ENCODE measurements around the gene CSNK1A1. TPM values are rescaled to one million over a fixed set of nuclear protein-coding genes. Genes with fewer than 3 reads are reported as not detected.
"Not testable (repeated sequence)": the region's sequence is repeated elsewhere in the genome, so short reads cannot be mapped to it uniquely, and the experiment has no call there.

Gene CSNK1A1
- total RNA-seq, 1 donor from 2014 or later, result 189 TPM

DNA sequence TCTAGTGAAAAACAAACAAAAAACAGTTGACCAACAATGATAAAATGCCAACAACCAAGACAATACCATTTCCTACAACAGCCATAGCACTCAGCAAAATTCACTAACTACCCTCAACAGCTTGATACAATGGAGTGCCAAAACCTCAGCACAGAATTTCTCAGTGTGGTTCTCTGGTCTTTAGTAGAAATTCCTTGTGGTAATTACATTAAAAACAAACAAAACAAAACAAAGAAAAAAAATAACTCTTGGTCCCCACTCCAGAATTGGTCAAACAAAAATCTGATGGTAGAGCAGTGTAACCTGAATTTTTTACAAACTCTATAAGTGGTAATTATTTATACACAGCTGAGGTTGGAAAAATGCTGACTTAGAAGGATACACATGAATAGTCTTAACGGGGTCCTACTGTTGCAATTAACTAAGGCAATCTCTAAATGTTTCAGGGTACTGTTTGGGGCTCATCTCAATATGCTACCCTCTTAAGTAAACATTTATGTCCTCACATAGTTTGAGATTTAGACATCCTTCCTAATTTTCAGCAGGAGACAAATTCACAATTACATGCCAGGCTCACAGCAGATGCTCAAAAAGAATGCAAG lies 13.8 kb downstream of the CSNK1A1 start:
- intact Hi-C loops (cut with micrococcal nuclease), result no loop called here

DNA sequence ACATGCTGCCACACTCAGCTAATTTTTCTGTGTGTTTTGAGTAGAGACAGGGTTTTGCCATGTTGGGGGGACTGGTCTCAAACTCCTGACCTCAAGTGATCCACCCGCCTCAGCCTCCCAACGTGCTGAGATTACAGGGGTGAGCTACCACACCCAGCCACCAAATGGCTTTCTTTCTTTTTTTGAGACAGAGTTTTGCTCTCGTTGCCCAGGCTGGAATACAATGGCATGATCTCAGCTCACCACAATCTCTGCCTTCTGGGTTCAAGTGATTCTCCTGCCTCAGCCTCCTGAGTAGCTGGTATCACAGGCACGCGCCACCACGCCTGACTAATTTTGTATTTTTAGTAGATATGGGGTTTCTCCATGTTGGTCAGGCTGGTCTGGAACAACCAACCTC lies 15.5 kb downstream of the CSNK1A1 start:
- intact Hi-C loops (cut with micrococcal nuclease), result not testable (repeated sequence)

DNA sequence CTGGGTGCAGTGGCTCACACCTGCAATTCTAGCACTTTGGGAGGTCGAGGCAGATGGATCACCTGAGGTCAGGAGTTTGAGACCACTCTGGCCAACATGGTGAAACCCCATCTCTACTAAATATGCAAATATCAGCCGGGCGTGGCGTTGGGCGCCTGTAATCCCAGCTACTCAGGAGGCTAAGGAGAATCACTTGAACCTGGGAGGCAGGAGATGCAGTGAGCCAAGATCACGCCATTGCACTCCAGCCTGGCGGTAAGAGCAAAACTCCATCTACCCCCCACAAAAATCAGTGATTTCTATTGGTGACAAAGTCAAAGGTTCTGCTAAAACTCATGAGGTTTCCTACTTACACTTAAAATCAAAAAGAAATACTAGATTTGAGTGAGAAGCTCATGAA lies 18.8 kb downstream of the CSNK1A1 start:
- intact Hi-C loops (cut with micrococcal nuclease), result no loop called here

DNA sequence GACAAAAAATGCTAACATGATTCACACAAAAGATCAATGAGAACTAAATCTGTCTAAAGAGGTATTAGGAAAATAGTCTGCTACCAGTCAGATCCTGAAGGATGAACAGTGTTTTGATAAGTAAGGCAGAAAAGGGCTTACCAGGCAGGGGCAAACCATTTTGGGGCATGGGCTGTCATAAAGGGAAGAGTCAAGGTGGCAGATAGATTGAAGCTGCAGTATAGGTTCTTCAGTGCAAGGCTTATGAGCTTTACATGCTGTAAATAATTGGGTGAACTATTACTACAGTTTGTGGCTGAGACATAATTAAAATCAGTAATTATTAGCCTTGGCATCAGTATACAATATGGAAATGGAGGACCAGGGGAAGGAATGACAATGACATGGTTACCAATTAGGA lies 21.8 kb downstream of the CSNK1A1 start:
- intact Hi-C loops (cut with micrococcal nuclease), result no loop called here

DNA sequence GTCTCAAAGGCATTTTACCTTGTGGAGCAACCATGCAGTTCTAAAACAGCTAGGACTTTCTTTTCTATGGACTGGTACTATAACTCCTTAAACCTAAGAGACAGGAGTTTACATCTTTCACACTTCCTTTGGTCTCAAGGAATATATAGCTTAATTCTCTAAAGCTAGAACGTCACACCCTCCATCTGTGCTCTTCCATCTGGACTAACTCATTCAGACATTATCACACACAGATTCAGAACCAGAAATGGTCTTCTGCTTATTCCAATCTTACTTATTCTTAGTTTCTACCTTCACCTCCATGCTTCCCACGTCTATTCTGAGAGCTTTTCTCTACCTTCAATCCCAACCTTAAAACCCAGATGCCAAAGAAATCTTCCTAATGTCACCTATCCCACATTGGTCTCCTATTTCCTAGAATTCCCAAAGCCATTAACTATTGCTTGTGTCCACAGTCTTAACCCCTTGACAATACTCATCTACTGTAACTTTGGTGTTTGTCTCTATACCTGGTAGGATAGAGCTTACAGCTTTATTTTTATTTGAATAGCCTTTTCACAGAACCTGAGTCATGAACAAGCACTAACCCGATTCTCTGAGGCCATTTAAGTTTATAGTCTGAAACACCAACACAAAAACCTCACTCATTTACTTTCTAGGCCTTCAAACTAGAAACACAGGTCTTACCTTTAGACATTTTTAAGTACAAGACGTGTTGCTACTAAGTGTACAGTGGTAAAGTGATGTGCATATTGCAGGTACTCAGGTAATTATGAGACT lies 22.8 kb downstream of the CSNK1A1 start:
- intact Hi-C loops (cut with micrococcal nuclease), result no loop called here

DNA sequence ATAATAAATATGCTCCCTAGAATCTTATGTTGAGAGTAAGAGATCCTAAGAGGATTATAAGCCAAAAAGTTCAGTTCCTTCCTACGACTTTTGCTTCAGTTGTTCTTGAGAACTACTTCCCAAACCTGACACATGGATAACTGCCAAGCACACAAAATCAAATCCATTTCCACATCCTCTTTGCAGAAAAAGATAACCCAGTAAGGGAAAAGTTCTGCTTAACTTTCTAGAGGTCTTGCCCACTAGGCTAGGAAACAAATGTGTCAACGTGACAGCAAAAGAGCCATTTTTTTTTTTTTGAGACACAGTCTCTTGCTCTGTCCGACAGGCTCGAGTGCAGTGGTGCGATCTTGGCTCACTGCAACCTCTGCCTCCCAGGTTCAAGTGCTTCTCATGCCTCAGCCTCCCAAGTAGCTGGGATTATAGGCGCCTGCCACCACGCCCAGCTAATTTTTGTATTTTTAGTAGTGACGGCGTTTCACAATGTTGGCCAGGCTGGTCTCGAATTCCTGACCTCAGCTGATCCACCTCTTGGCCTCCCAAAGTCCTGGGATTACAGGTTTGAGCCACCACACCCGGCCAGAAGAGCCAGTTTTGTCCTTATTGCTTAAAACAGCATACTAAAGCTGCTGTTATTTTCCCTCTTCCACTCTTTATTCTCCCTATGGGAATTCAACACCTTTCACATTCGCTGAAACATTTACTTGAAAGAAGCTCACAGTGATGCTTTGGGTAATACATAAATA lies 24.2 kb downstream of the CSNK1A1 start:
- intact Hi-C loops (cut with micrococcal nuclease), result no loop called here

DNA sequence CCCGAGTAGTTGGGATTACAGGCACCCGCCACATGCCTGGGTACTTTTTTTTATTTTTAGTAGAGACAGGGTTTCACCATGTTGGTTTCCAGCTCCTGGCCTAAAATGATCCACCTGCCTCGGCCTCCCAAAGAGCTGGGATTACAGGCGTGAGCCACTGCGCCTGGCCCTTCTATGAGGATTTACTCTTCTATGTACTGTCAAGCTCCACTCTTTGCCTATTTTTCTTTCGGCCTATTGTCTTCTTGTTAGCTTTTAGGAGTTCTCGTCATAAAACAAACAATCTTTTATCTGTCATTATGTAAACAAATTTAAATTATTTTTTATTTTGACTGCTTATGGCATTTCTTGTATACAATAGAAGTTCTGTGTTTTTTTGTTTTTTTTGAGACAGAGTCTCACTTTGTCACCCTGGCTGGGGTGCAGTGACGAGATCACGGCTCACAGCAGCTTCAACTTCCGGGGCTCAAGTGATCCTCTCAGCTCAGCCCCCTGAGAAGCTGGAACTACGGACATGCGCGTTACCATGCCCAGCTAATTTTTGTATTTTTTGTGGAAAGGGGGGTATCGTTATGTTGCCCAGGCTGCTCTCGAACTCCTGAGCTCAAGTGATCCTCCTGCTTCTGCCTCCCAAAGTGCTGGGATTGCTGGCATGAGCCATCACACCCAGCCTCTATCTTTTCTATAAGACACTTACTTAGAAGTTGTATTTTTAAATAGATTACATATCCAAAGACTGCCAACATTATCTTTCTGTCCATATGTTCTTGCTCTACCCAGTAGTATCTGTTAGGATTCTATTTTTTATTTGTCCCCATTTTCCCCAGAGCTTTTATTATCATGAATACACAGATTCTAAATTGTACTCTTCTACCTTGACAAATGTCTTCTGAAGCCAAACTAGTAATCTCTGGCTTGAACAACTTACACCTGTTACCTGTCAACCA lies 29.2 kb downstream of the CSNK1A1 start:
- intact Hi-C loops (cut with micrococcal nuclease), result no loop called here

DNA sequence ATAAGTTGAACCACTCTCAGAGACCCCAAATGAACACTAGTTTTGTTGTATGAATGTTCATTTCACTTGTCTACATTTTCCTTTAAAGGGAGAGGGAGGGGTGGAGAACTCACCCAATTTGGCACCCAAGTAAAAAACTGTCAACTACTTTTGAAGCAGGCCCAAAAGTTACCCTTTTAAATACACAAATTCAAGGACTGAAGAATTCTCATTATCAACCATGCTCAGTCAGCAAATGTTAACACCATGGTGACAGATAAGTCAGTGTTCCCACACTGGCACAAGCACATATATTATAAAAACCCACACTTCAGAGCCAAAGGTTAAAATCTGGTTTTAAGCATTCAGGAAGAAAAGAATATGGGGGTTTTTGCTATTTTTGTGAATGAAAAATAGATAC lies 31.6 kb downstream of the CSNK1A1 start:
- intact Hi-C loops (cut with micrococcal nuclease), result no loop called here

DNA sequence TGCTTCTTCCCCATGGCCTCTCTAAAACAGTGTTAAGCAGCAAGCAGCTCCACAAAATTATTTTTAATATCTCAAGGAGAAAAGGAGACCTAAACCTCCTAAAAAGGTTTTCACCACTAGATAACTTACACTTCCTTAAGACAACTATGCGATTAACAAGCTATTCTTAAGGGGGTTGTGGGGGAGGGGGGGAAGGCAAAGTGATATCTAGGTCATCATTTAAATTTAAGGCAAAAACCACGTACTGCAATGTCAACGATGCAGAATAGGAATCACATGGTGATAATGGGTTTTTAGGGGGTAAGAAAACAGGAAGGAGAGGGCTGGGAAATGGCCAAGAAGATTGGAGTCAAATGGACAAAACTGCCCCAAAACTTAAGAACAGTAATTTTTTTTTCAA lies 32.6 kb downstream of the CSNK1A1 start:
- intact Hi-C loops (cut with micrococcal nuclease), result no loop called here

DNA sequence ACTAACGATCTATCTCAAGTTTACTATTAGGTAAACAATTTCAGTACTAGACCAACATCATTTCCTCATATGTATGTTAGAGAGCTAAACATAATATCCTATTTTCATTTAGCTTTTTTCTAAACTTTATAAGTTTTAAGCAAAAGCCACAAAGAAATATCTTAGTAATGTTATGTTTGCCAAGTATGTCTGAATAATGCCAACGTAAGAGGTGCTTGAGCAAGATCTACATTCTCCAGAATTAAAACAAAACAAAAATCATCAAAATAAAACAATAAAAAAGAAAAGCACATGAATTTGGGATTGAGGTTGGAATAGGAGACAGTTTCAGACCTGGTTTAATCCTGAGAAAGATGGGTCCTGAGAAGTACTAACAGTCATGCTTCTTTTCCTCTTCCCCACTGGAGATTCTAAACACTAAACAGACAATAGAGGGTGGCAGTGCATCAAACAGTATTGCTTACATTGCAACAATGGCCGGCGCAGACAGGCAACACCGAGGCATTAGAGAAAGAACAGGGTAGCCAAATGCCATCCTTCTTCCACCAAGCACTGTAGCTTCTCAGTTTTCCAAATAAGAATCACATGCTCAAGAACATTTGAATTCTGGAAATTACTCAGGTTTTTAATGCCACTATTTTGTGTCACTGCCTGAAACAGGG lies 33.6 kb downstream of the CSNK1A1 start:
- intact Hi-C loops (cut with micrococcal nuclease), result no loop called here

DNA sequence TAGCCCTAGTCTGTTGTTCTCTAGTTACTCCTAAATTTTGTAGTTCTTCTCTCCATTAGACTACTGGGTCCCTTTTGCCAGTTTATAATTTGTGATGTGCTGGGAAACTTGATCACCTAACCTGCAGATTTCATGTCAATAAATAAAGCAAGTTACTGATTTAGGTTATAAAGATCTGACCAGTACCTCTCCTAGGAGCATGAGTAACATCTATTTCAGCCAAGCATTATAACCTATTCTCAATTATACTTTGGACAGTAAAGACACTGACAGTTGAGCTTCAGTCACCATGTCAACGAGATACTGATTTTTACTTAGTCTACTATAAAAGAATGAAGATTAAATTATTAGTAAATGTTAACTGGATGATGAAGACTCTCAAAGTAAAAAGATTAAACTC lies 36.7 kb downstream of the CSNK1A1 start:
- intact Hi-C loops (cut with micrococcal nuclease), result no loop called here

DNA sequence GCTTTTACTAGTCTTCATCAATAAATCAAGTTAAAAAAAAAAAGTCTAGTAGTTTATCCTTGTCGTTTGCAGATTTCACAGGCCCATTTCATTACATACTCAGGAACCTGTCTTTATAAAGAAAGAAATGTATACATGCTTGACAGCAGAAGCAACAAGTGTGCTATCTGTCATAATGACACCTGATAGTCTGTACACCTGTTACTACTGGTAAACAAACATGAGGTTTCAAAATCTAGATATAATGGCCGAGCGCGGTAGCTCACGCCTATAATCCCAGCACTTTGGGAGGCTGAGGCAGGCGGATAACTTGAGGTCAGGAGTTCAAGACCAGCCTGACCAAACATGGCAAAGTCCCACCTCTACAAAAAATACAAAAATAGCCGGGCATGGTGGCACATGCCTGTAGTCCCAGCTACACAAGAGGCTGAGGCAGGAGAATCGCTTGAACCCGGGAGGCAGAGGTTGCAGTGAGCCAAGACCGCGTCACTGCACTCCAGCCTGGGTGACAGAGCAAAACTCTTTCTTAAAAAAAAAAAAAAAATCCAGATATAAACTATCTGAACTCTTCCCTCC lies 37.8 kb downstream of the CSNK1A1 start:
- intact Hi-C loops (cut with micrococcal nuclease), result not testable (repeated sequence)

DNA sequence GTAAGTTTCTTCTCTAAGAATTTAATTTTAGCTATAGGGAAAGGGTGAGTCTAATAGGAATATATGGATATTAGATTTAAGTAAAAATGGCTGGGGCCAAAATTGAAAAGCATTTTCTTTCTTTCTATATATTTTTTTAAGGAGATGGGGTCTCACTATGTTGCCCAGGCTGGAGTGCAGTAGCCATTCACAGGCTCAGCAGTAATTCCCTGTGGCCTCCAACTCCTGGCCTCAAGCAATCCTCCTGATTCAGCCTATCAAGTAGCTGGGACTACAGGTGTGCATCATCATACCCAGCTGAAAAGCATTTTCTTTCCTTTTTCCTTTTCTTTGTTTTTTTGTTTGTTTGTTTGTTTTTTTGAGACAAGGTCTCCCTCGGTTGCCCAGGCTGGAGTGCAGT lies 41.1 kb downstream of the CSNK1A1 start:
- intact Hi-C loops (cut with micrococcal nuclease), result no loop called here

DNA sequence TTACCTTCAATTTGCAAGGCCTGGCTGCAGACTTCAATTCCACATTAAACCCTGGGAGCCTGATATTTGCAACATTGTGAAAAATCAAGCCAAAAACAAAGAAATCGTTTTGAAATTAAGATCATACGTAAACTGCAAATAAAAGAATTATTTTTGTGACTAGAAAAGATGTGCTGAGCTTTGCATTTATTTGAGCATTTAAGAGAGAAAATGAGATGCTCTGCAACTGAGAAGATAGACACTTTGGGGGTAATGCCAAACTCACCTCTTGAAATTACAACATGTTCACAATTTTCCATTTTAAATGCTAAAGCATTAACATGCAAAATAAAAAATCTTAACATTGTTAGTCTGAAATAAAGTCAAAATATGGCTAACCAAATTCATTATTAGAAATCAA lies 46.6 kb downstream of the CSNK1A1 start:
- intact Hi-C loops (cut with micrococcal nuclease), result no loop called here

DNA sequence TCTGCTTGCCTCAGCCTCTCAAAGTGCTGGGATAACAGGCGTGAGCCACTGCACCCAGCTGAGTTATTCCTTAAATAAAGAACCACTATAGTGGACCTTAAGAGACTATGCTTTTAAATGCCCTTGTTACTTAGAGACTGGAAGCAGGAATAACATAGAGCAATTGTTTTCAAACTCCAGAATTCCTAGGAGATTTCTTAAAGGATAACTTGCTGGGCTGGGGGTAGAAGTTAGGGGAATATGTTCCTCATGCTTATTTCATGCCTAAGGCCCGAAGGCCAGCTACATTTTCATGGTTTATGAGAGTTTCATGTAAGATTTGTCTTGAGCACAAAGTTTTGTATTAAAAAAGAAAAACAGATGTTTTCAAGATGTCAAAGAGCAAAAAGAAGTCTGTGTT lies 48.2 kb downstream of the CSNK1A1 start:
- intact Hi-C loops (cut with micrococcal nuclease), result no loop called here

DNA sequence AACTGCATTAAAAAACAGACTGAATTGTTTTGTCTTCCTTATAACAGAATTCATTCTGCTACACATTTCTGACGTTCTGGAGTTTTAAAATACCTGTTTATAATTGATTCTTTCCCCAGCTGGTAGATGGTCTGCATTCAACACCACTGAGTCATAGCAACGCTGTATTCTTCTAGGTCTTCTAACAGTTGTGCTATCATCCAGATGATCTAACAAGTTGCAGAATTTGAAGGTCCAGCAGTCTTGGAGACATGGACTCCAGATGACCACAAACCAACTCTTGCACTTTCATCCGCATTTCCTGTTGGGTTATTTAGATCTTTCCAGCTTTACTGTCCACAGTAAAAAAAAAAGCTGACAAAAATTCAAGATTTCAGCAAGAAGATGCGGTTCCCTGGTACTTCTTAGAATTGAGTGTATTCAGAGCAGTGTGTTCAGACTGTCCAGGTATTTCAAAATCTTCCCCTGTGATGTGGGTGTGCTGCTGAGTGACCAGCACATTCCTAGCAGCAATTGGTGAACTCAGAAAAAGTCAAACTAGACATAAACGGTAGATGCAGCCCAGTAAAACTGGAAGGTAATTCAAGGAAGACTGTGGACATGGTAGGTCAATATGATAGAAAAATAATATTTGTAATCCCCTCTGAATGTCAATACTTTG lies 50.2 kb downstream of the CSNK1A1 start:
- intact Hi-C loops (cut with micrococcal nuclease), result no loop called here

DNA sequence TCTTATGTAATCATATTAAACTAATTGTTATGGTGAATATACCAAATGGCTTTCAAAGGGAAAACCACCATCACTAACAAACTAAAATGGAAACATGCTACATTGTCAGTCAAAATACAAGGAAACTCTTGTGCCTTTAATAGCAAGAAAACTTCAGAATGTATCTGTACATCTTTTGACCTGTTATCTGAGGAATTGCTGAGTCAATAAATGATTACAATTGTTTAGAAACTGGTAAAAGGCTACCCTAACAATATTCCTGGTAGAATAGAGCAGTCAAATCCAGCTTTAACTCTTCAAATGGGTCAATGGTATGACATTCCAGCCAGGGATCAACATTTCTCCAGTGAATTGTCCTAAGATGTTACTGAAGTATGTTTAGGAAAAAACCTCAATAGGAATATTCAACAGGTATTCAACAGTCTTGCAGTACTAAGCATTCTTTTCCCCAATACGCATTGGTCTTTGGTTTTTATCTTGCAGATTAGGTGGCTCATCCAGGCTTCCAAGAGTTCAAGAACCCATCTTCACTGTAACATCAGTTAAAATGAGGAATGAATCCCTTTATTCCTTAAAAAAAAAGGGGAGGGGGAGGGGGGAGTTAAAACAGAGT lies 52.4 kb downstream of the CSNK1A1 start:
- intact Hi-C loops (cut with micrococcal nuclease), result loop anchor here (10.0 kb wide), 1 partner anchor 46 kb away; no protein-coding TSS in a partner anchor

DNA sequence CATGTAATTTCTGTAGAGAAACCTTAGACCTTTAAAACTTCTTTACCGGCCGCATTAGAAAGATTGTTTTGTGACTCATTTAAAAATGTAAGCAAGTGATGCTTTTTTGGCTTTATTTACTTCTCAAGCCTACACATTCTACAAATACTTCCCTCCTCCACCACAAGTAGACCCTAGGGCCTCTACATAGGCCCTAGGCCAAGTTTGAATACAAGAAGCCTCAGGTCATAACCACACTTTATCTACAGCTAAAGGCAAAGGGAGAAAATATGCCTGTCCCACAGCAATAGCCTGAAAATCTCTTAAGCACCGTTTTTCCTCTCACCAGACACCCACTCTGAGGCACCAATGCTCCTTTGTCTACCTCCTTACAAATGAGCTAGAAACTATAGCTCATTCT lies 53.9 kb downstream of the CSNK1A1 start:
- intact Hi-C loops (cut with micrococcal nuclease), result loop anchor here (10.0 kb wide), 1 partner anchor 47 kb away; no protein-coding TSS in a partner anchor

DNA sequence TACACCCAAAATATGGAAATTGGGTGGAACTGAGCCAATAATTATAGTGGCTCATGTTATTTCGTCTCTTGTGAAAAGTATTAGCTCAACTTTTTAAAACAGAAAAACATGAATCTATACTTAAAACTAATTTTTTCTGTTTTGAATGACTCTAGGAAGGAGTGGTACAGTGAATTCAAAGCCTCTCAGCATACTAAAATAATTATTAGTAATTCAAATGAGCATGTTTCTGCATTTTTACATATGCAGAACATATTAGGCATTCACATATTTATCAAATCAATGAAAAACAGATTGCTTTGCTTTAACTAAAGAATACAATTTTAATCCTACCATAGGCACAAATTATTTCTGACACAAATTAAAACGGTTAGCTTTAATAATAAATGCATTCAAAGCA lies 54.3 kb downstream of the CSNK1A1 start:
- intact Hi-C loops (cut with micrococcal nuclease), result loop anchor here (10.0 kb wide), 1 partner anchor 48 kb away; no protein-coding TSS in a partner anchor

All from T-helper 1 cell treated with Interleukin-12 subunit alpha and Interleukin-12 subunit beta and Interleukin-4 antibody, amounts not matched to agents 30 ng/mL and 1 ng/mL, for 36 hours (primary cell).